HFFc6 (cell line): Measurements from ENCODE around the gene LPAR6. TPM values are rescaled to one million over a fixed set of nuclear protein-coding genes. Genes with fewer than 3 reads are reported as not detected.

ENCODE experiments used
- DNase-seq: peaks from one replicate; pipeline ENCODE4 v3.0.0-alpha.2; 2018
- H3K27ac Mint-ChIP-seq: 2 replicates; pipeline ENCODE4 v1.8.0; 2020; ENCODE audit warnings: mild to moderate bottlenecking, mixed read lengths
- H3K27me3 Mint-ChIP-seq: 2 replicates; pipeline ENCODE4 v1.8.0; 2021; ENCODE audit warnings: mild to moderate bottlenecking, moderate library complexity, mixed read lengths; ENCODE audit not compliant: insufficient read depth
- H3K36me3 Mint-ChIP-seq: 2 replicates; pipeline ENCODE4 v1.8.0; 2021; ENCODE audit warnings: low read depth, mixed read lengths
- H3K4me1 Mint-ChIP-seq: 2 replicates; pipeline ENCODE4 v1.8.0; 2020; ENCODE audit warnings: low read depth, mixed read lengths
- H3K4me3 Mint-ChIP-seq: 2 replicates; pipeline ENCODE4 v1.8.0; 2020; ENCODE audit warnings: mild to moderate bottlenecking, moderate library complexity, mixed read lengths
- H3K9me3 Mint-ChIP-seq: 2 replicates; pipeline ENCODE4 v1.8.0; 2020; ENCODE audit warnings: mild to moderate bottlenecking, mixed read lengths
- total RNA-seq, 6 experiments: library from RNA; stranded (reverse); fragmentation: NEBNext Ultra II Directional; extraction: Animal tissue kit (Norgen Biotek cat#: 25700); gene quantifications; 2 replicates in 1 of 6; 3 replicates in 5 of 6; pipeline ENCODE4 v1.2.3, GENCODE V29; 2021
- TF ChIP-seq, protein P1 (sequence below): fragments of 200-600 bp; sonication (generic); IDR thresholded peaks from 2 replicates; pipeline ENCODE4 v1.5.0; 2021; ENCODE audit warnings: antibody characterized with exemption, mild to moderate bottlenecking

Gene LPAR6
- total RNA-seq, 6 experiments from 2014 or later: 4.8 to 6.7 (median 5.7) TPM

DNA sequence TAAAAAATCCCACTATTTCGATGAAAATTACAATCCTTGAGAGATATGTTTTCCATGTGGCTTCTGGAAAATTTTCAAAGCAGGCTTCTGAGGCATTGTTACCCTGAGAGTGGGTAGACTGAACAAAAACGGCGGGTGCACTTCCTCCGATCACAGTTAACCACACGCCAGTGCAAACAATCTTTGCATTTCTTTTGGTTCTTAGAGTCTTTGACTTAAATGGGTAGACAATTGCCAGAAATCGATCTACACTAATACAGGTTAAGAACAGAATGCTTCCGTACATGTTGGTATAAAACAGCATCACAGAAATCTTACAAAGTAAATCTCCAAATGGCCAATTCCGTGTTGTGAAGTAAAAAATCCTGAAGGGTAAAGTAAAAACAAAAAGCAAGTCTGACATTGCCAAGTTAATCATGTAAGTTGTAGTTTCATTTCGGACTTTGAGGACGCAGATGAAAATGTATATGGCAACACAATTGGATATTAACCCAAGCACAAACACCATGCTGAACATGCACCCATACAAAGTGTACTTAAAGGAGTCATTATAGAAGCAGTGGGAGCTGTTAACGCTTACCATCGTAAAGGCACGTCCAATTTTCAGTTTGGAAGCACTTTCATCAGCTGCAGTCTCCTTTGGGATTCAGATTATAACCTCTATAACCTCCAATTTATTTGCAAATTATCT is 927 bp downstream of the LPAR6 start:
- TF ChIP-seq, protein P1, sequence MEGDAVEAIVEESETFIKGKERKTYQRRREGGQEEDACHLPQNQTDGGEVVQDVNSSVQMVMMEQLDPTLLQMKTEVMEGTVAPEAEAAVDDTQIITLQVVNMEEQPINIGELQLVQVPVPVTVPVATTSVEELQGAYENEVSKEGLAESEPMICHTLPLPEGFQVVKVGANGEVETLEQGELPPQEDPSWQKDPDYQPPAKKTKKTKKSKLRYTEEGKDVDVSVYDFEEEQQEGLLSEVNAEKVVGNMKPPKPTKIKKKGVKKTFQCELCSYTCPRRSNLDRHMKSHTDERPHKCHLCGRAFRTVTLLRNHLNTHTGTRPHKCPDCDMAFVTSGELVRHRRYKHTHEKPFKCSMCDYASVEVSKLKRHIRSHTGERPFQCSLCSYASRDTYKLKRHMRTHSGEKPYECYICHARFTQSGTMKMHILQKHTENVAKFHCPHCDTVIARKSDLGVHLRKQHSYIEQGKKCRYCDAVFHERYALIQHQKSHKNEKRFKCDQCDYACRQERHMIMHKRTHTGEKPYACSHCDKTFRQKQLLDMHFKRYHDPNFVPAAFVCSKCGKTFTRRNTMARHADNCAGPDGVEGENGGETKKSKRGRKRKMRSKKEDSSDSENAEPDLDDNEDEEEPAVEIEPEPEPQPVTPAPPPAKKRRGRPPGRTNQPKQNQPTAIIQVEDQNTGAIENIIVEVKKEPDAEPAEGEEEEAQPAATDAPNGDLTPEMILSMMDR: no peak
- peak overlapping the region; percentile 94 for H3K27ac Mint-ChIP-seq
- DNase-seq: no peak

DNA sequence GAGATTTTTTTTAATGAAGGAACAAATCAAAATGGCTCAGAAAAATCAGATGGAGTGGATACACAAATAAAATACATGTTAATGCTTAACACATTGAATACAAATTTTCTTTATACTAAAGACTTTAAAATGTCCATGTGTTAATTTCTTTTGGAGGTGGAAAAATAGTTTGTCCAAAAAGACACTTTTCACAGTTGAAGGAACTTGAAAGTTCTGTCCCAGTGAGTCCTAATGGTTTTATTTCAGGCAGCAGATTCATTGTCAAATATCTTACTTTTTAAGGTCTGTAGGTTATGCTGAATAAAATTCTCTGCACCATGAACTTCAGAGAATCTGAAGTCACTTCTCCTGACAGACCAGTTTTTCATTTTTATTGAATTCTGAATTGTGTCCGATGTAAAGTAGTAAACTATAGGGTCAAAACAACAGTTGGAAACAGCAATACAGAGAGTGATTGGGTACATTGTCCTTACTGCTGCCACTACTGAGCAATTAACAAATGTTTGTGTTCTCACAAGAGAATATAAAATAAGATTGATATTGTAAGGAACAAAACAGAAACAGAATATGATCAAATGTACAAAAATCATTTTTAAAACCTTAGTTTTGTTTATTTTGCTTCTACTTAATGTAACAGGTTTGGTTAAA is 1.6 kb downstream of the LPAR6 start:
- H3K27me3 Mint-ChIP-seq: no peaks in the 10 kb centered on the region
- no peak for DNase-seq
- peaks cover 54% of the 10 kb centered on the region for H3K4me1 Mint-ChIP-seq
- peak overlapping the region; percentile 99 for H3K4me3 Mint-ChIP-seq
- H3K9me3 Mint-ChIP-seq: no peaks in the 10 kb centered on the region
- peak overlapping the region; percentile 94 for H3K27ac Mint-ChIP-seq
- peaks cover 27% of the 10 kb centered on the region for H3K36me3 Mint-ChIP-seq
- TF ChIP-seq, protein P1: no peak

More for the DNA sequence above, 927 bp downstream of the LPAR6 start:
- Mint-ChIP-seq H3K4me1 (peaks cover 54% of the 10 kb centered on the region), H3K9me3 (no peaks in the 10 kb centered on the region), H3K27me3 (no peaks in the 10 kb centered on the region), H3K4me3 (peak overlapping the region; percentile 99), H3K36me3 (peaks cover 29% of the 10 kb centered on the region)

DNA sequence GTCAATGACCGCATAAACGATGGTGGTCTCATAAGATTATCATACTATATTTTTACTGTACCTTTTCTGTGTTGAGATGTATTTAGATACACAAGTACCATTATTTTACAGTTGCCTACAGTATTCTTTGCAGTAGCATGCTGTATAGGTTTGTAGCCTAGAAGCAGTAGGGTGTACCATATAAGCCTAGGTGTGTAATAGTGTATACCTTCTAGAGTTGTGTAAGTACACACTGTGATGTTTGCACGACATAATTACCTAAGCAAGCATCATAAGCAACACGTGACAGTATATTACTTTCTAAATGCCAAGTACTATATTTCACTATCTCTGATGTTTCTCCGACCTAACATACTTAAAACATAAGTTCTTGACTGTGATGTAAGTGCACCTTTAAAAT is 2.7 kb downstream of the LPAR6 start:
- no peak for DNase-seq
- H3K27ac Mint-ChIP-seq: 0 out of 2 replicates have a peak overlapping the region, but pooled peaks have one; percentile 32
- H3K9me3 Mint-ChIP-seq: no peaks in the 10 kb centered on the region
- TF ChIP-seq, protein P1: no peak
- H3K27me3 Mint-ChIP-seq: no peaks in the 10 kb centered on the region
- H3K4me1 Mint-ChIP-seq: peaks cover 48% of the 10 kb centered on the region
- H3K36me3 Mint-ChIP-seq: peaks cover 17% of the 10 kb centered on the region
- peak overlapping the region; percentile 99 for H3K4me3 Mint-ChIP-seq

DNA sequence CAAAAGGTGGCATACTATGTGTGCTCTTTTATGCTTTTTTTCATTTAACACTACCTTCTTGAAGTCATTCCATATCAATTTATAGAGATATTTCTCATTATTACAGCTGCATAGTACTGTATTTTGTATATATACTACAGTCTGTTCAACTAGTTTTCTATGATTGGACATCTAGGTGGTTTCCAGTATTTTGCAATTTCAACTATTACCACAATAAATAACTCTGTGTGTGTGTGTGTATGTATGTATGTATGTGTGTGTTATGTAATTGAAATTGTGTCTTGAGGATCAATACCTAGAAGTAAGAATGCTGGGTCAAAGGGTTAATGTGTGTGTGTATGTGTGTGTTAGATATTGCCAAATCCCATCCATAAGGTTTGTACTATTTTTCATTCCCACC is 7.0 kb downstream of the LPAR6 start:
- no peak overlapping the region for H3K4me3 Mint-ChIP-seq
- no peak overlapping the region for H3K27ac Mint-ChIP-seq
- peaks cover 9% of the 10 kb centered on the region for H3K36me3 Mint-ChIP-seq
- no peaks in the 10 kb centered on the region for H3K9me3 Mint-ChIP-seq
- H3K27me3 Mint-ChIP-seq: no peaks in the 10 kb centered on the region
- TF ChIP-seq, protein P1: no peak
- peaks cover 61% of the 10 kb centered on the region for H3K4me1 Mint-ChIP-seq
- no peak for DNase-seq

DNA sequence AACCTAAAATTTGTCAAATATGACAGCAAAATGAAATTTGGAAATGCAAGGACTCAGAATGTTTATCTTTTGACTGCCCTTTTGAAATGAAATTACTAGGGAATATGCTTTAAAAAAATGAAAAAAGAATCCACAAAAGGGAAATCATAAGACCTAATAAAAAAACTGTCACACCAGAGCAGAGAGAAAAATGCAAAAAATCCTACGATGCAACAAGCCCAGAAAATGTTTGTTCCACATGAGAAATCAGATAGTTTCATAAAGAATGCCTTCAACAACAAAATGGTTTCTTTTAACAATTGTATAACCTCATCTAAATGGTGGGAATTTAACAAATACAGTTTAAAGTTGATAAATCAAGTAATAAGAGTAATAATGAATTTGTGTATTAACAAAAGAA is 8.0 kb downstream of the LPAR6 start:
- Mint-ChIP-seq H3K27me3 (no peaks in the 10 kb centered on the region), H3K27ac (no peak overlapping the region), H3K36me3 (peaks cover 5% of the 10 kb centered on the region), H3K4me1 (peaks cover 61% of the 10 kb centered on the region), H3K9me3 (no peaks in the 10 kb centered on the region), H3K4me3 (no peak overlapping the region)
- TF ChIP-seq, protein P1: no peak
- no peak for DNase-seq
